ENCODE measurements around the gene HEG1. TPM values are rescaled to one million over a fixed set of nuclear protein-coding genes. Genes with fewer than 3 reads are reported as not detected.

The HEG1 gene, protein sequence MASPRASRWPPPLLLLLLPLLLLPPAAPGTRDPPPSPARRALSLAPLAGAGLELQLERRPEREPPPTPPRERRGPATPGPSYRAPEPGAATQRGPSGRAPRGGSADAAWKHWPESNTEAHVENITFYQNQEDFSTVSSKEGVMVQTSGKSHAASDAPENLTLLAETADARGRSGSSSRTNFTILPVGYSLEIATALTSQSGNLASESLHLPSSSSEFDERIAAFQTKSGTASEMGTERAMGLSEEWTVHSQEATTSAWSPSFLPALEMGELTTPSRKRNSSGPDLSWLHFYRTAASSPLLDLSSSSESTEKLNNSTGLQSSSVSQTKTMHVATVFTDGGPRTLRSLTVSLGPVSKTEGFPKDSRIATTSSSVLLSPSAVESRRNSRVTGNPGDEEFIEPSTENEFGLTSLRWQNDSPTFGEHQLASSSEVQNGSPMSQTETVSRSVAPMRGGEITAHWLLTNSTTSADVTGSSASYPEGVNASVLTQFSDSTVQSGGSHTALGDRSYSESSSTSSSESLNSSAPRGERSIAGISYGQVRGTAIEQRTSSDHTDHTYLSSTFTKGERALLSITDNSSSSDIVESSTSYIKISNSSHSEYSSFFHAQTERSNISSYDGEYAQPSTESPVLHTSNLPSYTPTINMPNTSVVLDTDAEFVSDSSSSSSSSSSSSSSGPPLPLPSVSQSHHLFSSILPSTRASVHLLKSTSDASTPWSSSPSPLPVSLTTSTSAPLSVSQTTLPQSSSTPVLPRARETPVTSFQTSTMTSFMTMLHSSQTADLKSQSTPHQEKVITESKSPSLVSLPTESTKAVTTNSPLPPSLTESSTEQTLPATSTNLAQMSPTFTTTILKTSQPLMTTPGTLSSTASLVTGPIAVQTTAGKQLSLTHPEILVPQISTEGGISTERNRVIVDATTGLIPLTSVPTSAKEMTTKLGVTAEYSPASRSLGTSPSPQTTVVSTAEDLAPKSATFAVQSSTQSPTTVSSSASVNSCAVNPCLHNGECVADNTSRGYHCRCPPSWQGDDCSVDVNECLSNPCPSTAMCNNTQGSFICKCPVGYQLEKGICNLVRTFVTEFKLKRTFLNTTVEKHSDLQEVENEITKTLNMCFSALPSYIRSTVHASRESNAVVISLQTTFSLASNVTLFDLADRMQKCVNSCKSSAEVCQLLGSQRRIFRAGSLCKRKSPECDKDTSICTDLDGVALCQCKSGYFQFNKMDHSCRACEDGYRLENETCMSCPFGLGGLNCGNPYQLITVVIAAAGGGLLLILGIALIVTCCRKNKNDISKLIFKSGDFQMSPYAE (N-terminal part only)
- total RNA-seq, result 100 and 158 TPM in 2 replicates

GRCh38 chr3:125055913-125056745, at the start of gene HEG1:
HEG1 (minus strand) TSS chr3:125055997; CDS start chr3:125055890, 107 bp downstream.

GRCh38 chr3:124934577-124934976, 121.2 kb downstream of the HEG1 start, which contains the start of gene MUC13:
MUC13 (minus strand) TSS chr3:124934751; CDS start chr3:124934712, 39 bp downstream.

Other genes starting within 250 kb of the HEG1 start
- gene ITGB5, start 168.6 kb downstream of the HEG1 start, total RNA-seq, result 137 and 281 TPM in 2 replicates
- gene MUC13, start 121.2 kb downstream of the HEG1 start, total RNA-seq, result not detected in 2 replicates
- gene SLC12A8, start 156.8 kb upstream of the HEG1 start, total RNA-seq, result 12.1 and 14.7 TPM in 2 replicates